Measurements from ENCODE around the gene SFXN3.
A peak's percentile ranks its signal among the peaks of the same experiment; 100 is the strongest.
"Not testable (repeated sequence)": the region's sequence is repeated elsewhere in the genome, so short reads cannot be mapped to it uniquely, and the experiment has no call there.

SFXN3 gene

GRCh38 chr10:101016814-101017213 is 14.2 kb upstream of the SFXN3 start:
- DNase-seq: no peak

- DNase-seq: no peak
Measured at GRCh38 chr10:101018118-101018599, 12.9 kb upstream of the SFXN3 start.

GRCh38 chr10:101018600-101019439 is 12.2 kb upstream of the SFXN3 start:
- DNase-seq: no peak

GRCh38 chr10:101019440-101019703 is 11.7 kb upstream of the SFXN3 start:
- no peak for DNase-seq

- no peak for DNase-seq
Measured at GRCh38 chr10:101020427-101021075, 10.5 kb upstream of the SFXN3 start.

GRCh38 chr10:101021239-101021638 is 9.8 kb upstream of the SFXN3 start:
- no peak for DNase-seq

- no peak for DNase-seq
Measured at GRCh38 chr10:101021692-101022251, 9.3 kb upstream of the SFXN3 start.

- no peak for DNase-seq
Measured at GRCh38 chr10:101022967-101023705, 7.9 kb upstream of the SFXN3 start.

- DNase-seq: no peak
Measured at GRCh38 chr10:101027106-101027720, 3.8 kb upstream of the SFXN3 start.

GRCh38 chr10:101028446-101029337 is 2.3 kb upstream of the SFXN3 start:
- no peak for DNase-seq

GRCh38 chr10:101029520-101030295 is 1.3 kb upstream of the SFXN3 start:
- DNase-seq: no peak

GRCh38 chr10:101030496-101031127 is 422 bp upstream of the SFXN3 start:
- DNase-seq: no peak

GRCh38 chr10:101031796-101032636 is 982 bp downstream of the SFXN3 start:
- DNase-seq: peak; percentile 35

GRCh38 chr10:101032637-101033224 is 1.7 kb downstream of the SFXN3 start:
- DNase-seq: no peak

GRCh38 chr10:101033276-101033675 is 2.2 kb downstream of the SFXN3 start:
- no peak for DNase-seq

GRCh38 chr10:101034404-101034803 is 3.4 kb downstream of the SFXN3 start:
- DNase-seq: not testable (repeated sequence)

- DNase-seq: no peak
Measured at GRCh38 chr10:101035314-101035713, 4.3 kb downstream of the SFXN3 start.

- no peak for DNase-seq
Measured at GRCh38 chr10:101035916-101036702, 5.1 kb downstream of the SFXN3 start.

Data from NCI-H1105 (cell line).